NOMO-1 treated with dmso at 0.1 percent for 144 hours (cell line): ENCODE results near the gene FBP1.
"Not testable (repeated sequence)": the region's sequence is repeated elsewhere in the genome, so short reads cannot be mapped to it uniquely, and the experiment has no call there.

Source experiments
- DNase-seq: peaks from one replicate; lab custom pipeline; 2025; ENCODE audit not compliant: unreplicated experiment; lab: John Stamatoyannopoulos, UW

Gene FBP1

DNA sequence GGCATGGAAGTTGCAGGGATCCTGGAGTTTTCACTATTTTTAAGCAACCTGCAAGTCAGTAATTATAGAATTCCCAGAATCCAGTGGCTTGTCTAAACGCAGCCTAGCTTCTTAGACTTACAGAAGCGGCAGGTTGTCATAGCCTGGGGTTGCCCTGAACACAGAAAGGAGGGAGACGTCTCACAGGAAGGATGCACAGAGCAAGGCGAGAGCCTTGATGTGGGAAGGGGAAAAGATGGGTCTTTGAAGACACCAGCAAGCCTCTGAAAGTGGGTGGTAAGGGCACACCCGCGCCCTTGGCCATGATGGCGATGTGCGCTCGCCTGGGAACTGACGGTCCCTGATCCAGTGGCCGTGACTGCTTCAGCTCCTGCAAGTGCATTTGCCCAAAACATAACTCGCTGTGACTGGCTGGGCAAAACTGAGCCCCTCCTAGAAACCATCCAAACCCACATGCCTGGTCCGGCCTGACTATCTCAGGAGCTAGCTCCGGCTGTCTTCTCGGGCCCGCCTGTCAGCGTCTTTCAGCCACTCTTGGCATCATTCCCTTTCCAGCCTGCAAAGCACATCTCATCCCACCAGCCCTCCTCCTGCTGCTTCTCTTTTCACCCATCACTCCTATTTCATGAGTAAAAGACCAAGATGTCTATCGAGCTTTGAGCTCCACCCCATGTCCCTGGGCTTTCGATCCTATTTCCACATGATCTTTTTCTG, 17.1 kb downstream of the FBP1 start:
- no peak for DNase-seq

- DNase-seq: no peak
These were observed 20.3 kb downstream of the FBP1 start for GRCh38 chr9:94619026-94619425.

DNA sequence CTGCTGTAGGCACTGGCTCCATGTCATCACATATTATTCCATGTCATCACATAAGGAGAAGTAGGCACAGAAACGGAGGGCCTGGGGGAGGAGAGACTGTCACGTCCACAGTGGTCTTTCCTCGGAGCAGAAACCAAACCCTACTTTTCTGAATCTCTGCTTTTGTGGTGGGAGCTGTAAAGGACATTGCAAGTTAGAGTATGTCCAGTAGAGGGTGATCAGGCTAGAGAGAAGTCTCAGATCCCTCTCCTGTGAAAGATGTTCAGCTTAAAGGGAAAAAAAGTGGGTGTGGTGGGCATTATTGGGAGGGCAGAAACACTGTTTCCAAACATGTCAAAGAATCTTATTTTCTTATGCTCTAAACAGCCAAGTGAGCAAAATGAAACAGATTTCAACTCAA, 26.3 kb downstream of the FBP1 start:
- no peak for DNase-seq

DNA sequence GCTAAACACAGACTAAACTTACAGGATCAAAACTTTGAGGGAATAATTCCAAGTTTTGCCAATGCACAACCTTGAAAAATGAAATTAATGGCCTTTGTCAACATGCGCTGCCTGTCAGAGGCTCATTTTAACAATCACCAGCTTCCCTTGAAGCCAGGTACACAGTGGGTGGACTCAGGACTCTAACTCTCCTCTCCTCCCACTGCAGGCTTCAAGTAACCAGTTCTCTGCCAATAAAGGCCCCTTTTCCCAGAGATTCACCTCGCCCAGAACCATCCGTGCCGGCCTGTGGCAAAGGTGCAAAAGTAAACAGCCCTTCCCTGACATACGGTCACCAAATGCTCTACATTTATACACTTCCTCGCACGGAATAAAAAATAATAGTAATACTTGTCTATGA, 27.2 kb downstream of the FBP1 start:
- no peak for DNase-seq

GRCh38 chr9:94611638-94612068, 27.7 kb downstream of the FBP1 start:
- DNase-seq: no peak

GRCh38 chr9:94610181-94610606, 29.1 kb downstream of the FBP1 start:
- no peak for DNase-seq

GRCh38 chr9:94607423-94607691, 32.0 kb downstream of the FBP1 start:
- DNase-seq: no peak

DNA sequence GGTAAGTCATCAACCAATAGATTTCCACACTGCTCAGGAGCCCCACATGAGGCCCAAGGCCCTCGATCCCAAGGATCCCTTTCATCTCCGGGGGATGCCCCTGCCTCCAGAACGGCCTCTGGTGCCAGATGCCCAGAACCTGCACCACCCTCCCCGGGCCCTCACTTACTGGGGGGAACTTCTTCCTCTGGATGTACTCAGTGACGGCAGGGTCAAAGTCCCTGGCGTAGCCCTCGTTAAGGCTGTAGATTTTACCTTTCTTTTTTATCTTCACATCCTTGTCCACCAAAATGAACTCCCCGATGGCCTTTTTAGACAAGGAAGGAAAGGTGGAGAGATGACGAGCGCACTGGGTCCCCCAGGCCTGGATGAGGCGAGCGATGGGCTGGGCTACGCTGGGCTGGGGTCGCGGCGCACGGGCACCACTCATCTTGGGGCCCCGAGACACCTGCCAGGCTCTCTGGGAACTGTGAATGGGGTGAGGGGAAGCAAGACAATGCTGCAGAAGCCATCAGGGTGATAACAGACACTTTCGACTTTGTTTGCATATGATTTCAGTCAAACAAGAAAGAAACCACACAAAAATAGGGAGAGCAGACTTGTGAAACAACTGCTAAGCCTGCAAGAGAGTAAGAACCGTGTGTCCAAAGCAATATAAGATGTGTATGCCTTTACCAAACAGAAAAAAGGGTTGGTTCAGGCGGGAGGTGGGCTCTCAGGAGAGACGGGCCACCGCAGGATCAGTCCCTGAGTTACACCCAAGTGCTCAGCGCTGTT, 32.5 kb downstream of the FBP1 start:
- no peak for DNase-seq

DNA sequence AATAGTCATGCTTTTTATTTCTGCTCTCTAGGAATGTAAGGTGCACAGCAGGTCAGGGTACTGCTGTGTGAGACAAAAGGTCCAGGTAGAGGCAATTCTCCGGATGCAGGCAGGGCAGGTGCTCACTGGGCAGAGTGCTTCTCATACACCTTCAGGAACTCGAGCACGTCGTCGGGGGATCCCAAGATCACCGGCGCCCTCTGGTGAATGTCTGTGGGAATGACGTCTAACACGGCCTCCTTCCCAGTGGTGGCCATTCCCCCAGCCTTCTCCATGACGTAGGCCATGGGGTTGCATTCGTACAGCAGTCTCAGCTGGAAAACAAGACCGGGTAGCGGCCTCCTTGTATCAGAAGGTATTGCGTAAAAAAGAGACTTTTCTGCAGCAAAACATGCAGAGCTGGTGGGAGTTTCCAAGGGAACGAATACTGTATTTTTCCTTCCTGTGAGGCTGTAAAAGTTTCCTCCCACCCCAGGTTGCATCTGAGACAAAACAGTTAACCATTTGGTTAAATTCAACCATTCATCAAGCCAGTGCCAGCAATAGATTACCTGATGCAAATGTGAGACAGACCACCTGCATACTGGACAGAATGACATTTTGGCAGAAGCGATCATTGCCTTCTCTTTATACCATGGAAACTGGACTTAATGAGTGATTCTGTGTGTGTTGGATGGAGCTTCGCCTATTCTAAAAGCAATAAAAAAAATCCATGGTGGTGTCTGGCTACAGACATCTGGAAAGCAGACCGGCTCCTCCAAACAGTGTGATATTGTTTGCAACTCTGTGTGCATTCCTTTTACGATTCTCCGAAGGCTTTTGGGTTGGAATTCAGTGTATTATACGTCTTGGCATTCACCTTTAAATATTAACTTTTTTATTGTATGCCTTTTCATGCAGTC, 35.8 kb downstream of the FBP1 start:
- no peak for DNase-seq

- no peak for DNase-seq
These were observed 36.7 kb downstream of the FBP1 start for GRCh38 chr9:94602666-94603065.

- no peak for DNase-seq
These were observed 38.6 kb downstream of the FBP1 start for GRCh38 chr9:94600715-94601114.

DNA sequence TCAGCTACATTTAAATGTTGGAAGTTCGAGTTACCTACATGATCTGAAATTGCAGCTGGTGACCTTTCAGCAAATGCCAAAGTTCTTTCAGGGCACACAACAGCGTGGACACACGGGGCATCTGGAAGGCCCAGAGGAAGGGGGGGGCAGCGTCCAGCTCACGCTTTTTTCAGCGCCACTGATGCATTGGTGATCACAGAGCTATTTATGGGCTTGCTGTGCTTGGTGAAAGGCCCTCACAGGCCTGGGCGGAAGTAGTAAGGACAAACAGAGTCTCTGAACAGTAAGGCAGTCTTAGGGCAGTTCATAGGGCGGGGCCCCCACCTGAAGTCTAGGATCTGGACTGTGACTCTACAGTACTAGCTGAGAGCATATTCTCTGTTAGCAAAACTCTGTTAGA, 39.1 kb downstream of the FBP1 start:
- no peak for DNase-seq

DNA sequence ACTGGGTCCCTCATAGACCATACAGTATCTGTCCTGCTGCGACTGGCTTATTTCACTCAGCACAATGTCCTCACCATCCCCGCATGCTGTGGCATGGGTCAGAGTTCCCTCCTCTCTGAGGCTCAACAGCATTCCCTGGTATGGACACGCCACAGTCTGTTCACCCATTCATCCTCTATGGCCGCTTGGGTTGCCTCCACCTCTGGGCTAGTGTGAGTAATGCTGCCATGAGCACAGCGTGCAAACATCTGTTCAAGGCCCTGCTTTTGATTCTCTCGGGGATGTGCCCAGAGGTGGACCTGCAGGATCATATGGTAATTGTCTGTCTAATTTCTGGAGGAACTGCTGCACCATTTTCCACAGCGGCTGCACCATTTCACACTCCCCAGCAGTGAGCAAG, 40.2 kb downstream of the FBP1 start:
- DNase-seq: no peak

GRCh38 chr9:94593459-94594345, 45.6 kb downstream of the FBP1 start, which contains the start of gene FBP2:
FBP2 (minus strand) TSS chr9:94593824; CDS start chr9:94593726, 98 bp downstream.
- DNase-seq: no peak

DNA sequence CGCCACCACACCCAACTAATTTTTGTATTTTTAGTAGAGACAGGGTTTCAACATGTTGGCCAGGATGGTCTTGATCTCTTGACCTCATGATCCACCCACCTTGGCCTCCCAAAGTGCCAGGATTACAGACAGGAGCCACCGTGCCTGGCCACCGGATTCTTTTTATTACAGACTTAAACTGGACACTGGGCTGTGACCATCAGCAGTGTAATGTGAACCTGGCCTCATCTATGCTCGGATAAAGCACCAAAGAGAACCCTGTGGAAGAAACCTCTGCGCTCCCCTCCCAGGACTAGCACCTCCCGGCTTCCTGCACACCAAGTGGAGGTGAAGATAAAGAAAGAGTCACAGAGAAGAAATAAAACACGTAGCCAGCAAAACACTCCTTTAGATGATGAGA, 46.6 kb downstream of the FBP1 start:
- DNase-seq: not testable (repeated sequence)

GRCh38 chr9:94591876-94592275, 47.4 kb downstream of the FBP1 start:
- no peak for DNase-seq

DNA sequence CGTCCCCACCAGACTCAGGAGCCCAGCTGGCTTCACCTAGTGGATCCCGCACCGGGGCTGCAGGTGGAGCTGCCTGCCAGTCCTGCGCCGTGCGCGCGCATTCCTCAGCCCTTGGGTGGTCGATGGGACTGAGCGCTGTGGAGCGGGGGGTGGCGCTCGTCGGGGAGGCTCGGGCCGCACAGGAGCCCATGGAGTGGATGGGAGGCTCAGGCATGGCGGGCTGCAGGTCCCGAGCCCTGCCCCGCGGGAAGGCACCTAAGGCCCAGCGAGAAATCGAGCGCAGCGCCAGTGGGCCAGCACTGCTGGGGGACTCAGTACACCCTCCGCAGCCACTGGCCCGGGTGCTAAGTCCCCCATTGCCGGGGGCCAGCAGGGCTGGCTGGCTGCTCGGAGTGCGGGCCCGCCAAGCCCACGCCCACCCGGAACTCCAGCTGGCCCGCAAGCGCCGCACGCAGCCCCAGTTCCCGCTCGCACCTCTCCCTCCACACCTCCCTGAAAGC, 48.2 kb downstream of the FBP1 start:
- not testable (repeated sequence) for DNase-seq

- DNase-seq: no peak
These were observed 50.6 kb downstream of the FBP1 start for GRCh38 chr9:94588681-94589080.

DNA sequence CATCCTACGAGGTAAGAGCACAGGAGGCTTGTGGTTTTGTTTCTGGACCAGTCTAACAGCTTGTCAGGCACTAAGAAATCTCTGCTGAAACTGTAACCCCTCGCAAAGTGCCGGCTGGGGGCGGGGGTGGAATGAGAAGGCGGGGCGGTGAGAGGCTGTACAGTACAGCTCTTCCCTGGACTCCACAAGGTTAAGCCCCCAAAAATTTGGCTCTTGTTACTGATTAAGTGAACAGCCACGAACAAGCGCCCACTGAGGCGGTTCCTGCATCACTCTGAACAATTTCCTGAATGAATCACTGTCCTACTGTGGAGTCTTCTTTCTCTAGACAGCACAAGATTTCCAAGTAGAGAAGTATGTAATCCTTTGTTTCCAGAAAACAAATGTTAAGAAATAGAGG, 52.5 kb downstream of the FBP1 start:
- no peak for DNase-seq

GRCh38 chr9:94586316-94586715, 53.0 kb downstream of the FBP1 start:
- no peak for DNase-seq
